Embryonic facial prominence (tissue), 1 donor: ENCODE measurements around the gene UQCC2.

Source experiments
- DNase-seq: peaks from one replicate; pipeline ENCODE4 v3.0.0-alpha.2; 2016; ENCODE audit errors: extremely low spot score

UQCC2 gene

GRCh38 chr6:33744001-33744848 is 32.7 kb upstream of the UQCC2 start:
- no peak for DNase-seq

GRCh38 chr6:33742837-33743236 is 31.3 kb upstream of the UQCC2 start:
- DNase-seq, result no peak

GRCh38 chr6:33742092-33742491 is 30.6 kb upstream of the UQCC2 start:
- DNase-seq, result no peak

- no peak for DNase-seq
Measured at GRCh38 chr6:33740794-33741193, 29.3 kb upstream of the UQCC2 start.

- no peak for DNase-seq
Measured at GRCh38 chr6:33740204-33740608, 28.7 kb upstream of the UQCC2 start.

GRCh38 chr6:33739571-33739970 is 28.1 kb upstream of the UQCC2 start:
- no peak for DNase-seq

GRCh38 chr6:33738879-33739278 is 27.4 kb upstream of the UQCC2 start:
- DNase-seq, result no peak

GRCh38 chr6:33738153-33738552 is 26.7 kb upstream of the UQCC2 start:
- DNase-seq, result no peak

- DNase-seq, result no peak
Measured at GRCh38 chr6:33737267-33738026, 25.9 kb upstream of the UQCC2 start.

- DNase-seq, result no peak
Measured at GRCh38 chr6:33735216-33735615, 23.7 kb upstream of the UQCC2 start.

GRCh38 chr6:33733709-33734007 is 22.2 kb upstream of the UQCC2 start:
- no peak for DNase-seq

- DNase-seq, result no peak
Measured at GRCh38 chr6:33732817-33733708, 21.6 kb upstream of the UQCC2 start.

GRCh38 chr6:33732385-33732784 is 20.9 kb upstream of the UQCC2 start:
- DNase-seq, result no peak

- no peak for DNase-seq
Measured at GRCh38 chr6:33731751-33732282, 20.3 kb upstream of the UQCC2 start.

- no peak for DNase-seq
Measured at GRCh38 chr6:33731035-33731434, 19.5 kb upstream of the UQCC2 start.

GRCh38 chr6:33730611-33731010 is 19.1 kb upstream of the UQCC2 start:
- no peak for DNase-seq

- no peak for DNase-seq
Measured at GRCh38 chr6:33729059-33729458, 17.6 kb upstream of the UQCC2 start.

GRCh38 chr6:33728438-33728837 is 16.9 kb upstream of the UQCC2 start:
- DNase-seq, result no peak

- DNase-seq, result no peak
Measured at GRCh38 chr6:33727932-33728331, 16.4 kb upstream of the UQCC2 start.

- no peak for DNase-seq
Measured at GRCh38 chr6:33727126-33727525, 15.6 kb upstream of the UQCC2 start.

- no peak for DNase-seq
Measured at GRCh38 chr6:33726696-33727095, 15.2 kb upstream of the UQCC2 start.
